ENCODE results near the gene DDX39B.

DNA sequence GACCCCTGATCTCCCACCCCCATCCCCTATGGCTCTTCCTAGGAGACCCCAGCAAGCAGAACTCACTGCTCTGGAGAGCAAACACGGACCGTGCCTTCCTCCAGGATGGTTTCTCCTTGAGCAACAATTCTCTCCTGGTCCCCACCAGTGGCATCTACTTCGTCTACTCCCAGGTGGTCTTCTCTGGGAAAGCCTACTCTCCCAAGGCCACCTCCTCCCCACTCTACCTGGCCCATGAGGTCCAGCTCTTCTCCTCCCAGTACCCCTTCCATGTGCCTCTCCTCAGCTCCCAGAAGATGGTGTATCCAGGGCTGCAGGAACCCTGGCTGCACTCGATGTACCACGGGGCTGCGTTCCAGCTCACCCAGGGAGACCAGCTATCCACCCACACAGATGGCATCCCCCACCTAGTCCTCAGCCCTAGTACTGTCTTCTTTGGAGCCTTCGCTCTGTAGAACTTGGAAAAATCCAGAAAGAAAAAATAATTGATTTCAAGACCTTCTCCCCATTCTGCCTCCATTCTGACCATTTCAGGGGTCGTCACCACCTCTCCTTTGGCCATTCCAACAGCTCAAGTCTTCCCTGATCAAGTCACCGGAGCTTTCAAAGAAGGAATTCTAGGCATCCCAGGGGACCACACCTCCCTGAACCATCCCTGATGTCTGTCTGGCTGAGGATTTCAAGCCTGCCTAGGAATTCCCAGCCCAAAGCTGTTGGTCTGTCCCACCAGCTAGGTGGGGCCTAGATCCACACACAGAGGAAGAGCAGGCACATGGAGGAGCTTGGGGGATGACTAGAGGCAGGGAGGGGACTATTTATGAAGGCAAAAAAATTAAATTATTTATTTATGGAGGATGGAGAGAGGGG lies 31.7 kb upstream of the DDX39B start:
- no peak for TF ChIP-seq POLR2A (IDR thresholded peaks at IDR 0.05)
- TF ChIP-seq, protein P1, sequence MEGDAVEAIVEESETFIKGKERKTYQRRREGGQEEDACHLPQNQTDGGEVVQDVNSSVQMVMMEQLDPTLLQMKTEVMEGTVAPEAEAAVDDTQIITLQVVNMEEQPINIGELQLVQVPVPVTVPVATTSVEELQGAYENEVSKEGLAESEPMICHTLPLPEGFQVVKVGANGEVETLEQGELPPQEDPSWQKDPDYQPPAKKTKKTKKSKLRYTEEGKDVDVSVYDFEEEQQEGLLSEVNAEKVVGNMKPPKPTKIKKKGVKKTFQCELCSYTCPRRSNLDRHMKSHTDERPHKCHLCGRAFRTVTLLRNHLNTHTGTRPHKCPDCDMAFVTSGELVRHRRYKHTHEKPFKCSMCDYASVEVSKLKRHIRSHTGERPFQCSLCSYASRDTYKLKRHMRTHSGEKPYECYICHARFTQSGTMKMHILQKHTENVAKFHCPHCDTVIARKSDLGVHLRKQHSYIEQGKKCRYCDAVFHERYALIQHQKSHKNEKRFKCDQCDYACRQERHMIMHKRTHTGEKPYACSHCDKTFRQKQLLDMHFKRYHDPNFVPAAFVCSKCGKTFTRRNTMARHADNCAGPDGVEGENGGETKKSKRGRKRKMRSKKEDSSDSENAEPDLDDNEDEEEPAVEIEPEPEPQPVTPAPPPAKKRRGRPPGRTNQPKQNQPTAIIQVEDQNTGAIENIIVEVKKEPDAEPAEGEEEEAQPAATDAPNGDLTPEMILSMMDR (IDR thresholded peaks at IDR 0.05): no peak
- TF ChIP-seq EP300 (IDR thresholded peaks at IDR 0.05): no peak
- TF ChIP-seq POLR2AphosphoS5 (IDR thresholded peaks at IDR 0.05): no peak

Data from gastroesophageal sphincter (tissue), 3 donors.